Adipose tissue (tissue), 3 donors: ENCODE measurements around the gene RHOC. TPM values are rescaled to one million over a fixed set of nuclear protein-coding genes. Genes with fewer than 3 reads are reported as not detected.
A peak's percentile ranks its signal among the peaks of the same experiment; 100 is the strongest.

Source experiments
- H3K27ac ChIP-seq: one replicate; pipeline ENCODE4 v1.5.1; 2013; ENCODE audit warnings: low read depth, low read length
- WGBS, 3 donors: extraction: QIAGEN DNeasy Blood & Tissue Kit; methylation state at CpG; one replicate each; pipeline ENCODE4 v1.1.7; 2013; 5-methylcytosine and 5-hydroxymethylcytosine counted together
- polyA plus RNA-seq, 3 donors: library from polyadenylated mRNA; stranded (reverse); fragments of 200-250 nt; gene quantifications; one replicate each; pipeline ENCODE4 v1.2.3, GENCODE V29; 2013
- donor health status: healthy with polysubstance abuse.
- donor health status: Bipolar disorder and iron deficiency.
- donor health status: healthy.

RHOC gene
- polyA plus RNA-seq, 3 donors: 91.9 to 321 (median 266) TPM

DNA sequence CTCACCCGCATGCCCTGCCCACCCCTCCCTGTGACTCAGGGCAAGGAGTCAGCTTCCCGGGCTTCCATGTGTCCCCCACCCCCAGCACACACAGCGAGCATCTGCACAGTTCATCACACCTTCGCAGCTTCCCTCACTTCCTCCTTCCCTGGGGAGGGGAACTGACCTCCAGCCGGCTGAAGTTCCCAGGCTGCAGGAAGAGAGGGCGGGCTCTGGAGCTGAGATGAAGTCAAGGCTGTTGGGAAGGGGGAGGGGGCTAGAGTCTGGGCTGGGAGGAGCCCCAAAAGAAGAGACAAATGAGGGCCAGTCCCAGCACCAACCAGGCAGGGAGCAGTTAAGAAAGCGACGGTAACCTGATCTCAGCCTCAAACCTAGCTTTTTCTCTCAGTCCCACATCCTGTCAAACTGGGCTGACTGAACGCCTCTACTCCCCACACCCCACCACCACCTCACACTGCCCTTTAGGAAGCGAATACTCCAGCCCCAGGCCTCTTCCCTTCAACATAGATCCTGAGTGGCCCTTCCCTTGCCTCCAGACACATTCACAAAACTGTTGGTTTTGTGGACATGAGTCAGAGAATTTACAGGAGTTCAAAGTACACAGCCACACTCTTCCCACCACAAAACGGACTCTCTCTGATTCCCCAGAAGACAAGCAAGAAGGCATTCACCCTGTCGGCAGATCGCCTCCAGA, 1.8 kb downstream of the RHOC start:
- 5 to 6% (median 6%) methylated on average over 13 of the region's 13 CpGs for WGBS, 3 donors

DNA sequence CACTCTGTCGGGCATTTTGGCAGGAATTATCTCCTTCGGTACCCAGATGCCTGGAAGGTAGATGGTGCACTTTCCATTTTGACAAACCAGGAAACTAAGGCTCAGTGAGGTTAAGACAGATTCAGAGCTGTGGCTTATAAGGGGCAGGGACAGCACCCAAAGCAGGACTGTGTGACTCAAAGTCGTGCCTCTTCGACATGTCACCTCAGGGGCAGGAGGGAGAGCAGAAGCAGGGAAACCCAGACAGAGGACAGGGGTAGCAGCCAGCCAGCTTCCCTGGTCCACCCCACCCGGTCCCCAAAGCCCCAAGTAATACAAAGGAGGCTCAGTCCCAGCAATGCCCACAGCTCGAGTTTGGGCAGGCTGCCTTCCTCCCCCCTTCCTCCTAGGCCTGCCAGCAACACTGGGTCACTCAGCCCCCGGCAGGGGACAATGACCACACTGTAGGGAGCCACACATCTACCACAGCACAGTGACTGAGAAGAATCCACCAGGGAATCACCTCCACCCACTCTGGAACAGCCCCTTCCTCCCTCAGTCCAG, 2.5 kb downstream of the RHOC start:
- no peak overlapping the region for H3K27ac ChIP-seq
- WGBS, 3 donors: 39 to 44% (median 41%) methylated on average over 7 of the region's 7 CpGs

More for the DNA sequence above, 1.8 kb downstream of the RHOC start:
- H3K27ac ChIP-seq: peak overlapping the region; percentile 77

DNA sequence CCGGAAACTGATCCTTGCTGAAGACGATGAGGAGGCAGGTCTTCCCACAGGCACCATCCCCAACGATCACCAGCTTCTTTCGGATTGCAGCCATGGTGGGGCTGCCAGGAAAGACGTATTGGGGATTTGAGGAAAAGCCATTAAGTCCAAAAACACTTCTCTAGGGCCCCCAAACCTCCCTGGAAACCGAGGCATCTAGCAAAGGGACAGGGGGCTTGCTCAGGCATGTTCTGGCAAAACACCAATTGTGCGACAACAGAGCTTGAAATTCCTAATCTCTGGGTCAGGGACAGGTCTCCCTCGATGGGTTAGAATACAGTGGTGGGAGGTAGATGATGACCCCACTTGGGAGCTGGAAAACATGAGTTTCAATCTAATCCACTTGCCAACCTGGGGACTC, 3.2 kb downstream of the RHOC start:
- 79 to 82% (median 79%) methylated on average over 8 of the region's 8 CpGs for WGBS, 3 donors
- H3K27ac ChIP-seq: no peak overlapping the region

DNA sequence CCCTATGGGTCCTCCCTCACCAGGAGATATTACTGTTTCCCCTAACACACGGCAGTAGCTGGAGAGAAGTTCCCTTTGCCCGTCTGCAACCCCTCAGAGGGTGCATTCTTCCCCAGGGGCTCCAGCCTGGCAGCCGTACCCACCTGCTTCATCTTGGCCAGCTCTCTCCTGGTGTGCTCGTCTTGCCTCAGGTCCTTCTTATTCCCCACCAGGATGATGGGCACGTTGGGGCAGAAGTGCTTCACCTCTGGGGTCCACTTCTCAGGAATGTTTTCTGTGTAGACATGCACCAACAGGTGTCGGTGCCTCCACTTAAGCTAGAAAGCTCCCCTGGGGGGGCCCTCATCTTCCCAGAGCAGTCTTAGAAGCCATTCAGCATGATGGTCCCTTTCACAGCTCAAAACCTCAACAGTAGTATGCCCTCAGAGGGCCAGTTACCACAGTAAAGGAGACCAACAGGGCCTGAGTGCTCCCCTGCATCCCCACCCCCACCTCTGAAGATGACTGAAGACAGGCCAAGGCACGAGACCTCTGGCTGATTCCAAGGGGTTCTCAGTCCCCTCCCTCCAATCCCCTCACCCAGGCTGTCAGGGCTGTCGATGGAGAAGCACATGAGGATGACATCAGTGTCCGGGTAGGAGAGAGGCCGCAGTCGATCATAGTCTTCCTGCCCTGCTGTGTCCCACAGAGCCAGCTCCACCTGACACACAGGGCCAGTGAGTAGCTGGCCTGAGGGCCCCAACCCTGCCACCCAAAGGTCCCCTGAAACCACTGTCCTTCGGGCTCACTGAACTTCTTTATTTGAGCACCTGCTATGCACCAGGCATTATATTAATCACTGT, 4.3 kb downstream of the RHOC start:
- WGBS, 3 donors: 64 to 79% (median 69%) methylated on average over 12 of the region's 12 CpGs

DNA sequence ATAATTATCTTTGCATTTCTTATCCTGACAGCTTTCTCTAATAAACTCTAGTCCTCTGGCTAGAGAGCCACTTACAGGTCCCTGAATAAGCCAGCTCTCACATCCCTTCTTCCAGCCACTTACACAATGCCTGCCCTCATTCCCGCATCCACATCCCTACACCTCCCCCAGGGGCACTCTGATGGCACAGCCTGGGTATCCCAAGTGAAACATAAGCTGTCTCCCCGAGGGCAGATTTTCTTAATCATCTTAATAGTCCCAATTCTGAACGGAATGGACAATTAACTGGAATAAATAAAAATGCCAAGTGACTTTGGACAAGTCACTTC, 4.9 kb downstream of the RHOC start:
- 66 to 76% (median 70%) methylated on average over 3 of the region's 3 CpGs for WGBS, 3 donors
- no peak overlapping the region for H3K27ac ChIP-seq

More for the DNA sequence above, 4.3 kb downstream of the RHOC start:
- H3K27ac ChIP-seq: no peak overlapping the region

DNA sequence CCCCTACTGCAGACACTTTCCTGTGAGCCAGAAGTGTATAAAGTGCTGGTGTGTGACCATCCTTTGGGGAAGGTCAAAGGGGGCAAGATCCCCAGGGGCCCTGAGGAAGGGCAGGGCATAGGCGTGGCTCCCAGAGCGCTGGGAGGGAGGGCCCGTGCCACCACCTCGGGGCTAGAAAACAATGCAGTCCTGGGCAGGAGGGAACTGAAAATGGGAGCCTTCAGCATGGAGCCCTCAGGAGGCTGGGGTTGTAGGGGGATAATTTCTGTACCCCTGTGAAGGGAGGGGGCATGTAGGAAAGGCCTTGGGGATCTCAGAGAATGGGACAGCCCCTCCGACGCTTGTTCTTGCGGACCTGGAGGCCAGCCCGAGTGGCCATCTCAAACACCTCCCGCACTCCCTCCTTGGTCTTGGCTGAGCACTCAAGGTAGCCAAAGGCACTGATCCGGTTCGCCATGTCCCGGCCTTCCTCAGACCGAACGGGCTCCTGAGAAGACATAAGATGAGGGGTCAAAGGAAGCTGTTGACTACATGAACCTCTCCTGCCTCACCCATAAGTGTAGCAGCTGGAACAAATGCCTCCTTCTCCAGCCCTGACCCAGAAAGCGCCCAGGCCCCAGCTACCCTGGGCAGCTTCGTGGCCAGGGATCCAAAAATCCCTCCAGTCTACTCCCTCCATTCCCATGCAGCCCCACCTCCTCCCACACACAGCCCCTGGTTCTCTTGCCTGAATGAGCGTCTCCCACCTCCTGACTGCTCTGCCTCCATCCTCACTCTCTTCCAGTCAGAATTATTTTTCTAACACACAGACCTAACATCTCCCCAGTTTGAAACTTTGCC, 5.5 kb downstream of the RHOC start:
- WGBS, 3 donors: 63 to 82% (median 67%) methylated on average over 17 of the region's 17 CpGs
- no peak overlapping the region for H3K27ac ChIP-seq

DNA sequence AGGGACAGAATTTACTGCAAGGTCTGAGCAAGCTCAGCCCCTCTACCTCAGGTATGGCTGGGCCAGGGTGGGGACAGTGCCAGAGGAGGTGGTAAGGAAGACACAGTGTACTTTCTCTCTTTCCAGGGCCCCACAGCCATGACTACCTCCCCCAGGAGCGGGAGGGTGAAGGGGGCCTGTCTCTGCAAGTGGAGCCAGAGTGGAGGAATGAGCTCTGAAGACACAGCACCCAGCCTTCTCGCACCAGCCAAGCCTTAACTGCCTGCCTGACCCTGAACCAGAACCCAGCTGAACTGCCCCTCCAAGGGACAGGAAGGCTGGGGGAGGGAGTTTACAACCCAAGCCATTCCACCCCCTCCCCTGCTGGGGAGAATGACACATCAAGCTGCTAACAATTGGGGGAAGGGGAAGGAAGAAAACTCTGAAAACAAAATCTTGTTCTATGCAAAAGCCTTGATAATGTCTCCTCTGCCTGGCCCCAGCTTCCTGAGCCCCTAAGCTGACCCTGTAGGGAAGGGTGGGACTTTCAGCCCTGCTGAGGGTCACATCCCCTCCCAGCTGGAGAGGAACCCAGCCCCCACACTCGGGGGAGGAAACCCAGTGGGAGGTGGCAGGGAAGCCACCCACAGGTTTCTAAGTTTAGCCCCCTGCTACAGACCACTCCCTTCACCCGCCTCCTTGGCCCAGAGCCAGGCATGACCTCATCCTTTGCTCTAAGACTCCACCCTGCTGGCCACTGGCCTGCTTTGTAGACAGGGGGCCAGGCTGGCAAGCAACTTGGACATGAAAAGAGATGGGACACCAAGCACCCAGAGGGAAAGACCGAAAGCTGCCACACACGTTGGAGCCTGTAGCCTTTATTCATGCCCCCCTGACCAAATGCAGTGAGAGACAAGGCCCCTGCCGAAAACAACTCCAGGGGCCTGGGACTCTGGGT, 6.4 kb downstream of the RHOC start:
- 18 to 41% (median 25%) methylated on average over 7 of the region's 7 CpGs for WGBS, 3 donors
- H3K27ac ChIP-seq: no peak overlapping the region

DNA sequence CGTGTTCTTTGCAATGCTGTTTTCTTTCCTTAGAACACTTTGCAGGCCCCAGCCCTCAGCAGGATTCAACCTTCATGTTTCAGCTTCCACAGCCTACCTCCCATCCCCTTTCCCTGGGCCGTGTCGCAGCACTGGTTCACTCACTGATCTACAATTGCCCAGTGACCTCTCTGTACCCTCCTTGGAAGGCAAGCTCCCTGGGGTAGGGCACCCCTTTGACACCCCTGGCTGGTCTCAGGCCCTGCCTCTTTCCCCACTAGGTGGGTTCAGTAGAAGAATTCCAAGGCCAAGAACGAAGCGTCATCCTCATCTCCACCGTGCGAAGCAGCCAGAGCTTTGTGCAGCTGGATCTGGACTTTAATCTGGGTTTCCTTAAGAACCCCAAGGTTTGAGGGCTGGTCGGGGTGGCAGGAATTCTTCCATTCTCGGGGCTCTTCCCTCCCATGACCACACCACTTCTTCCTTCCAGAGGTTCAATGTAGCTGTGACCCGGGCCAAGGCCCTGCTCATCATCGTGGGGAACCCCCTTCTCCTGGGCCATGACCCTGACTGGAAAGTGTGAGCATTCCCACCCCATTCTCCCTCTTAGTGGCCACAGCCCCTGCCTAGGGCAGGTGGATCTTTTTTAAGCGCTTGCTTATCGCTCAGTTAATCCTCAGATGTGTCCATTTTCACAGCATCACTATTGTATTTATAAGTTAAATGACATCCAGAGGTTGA, 7.3 kb downstream of the RHOC start:
- whole genome bisulfite sequencing, 3 donors: 74 to 80% (median 75%) methylated on average over 13 of the region's 13 CpGs
- no peak overlapping the region for H3K27ac ChIP-seq

DNA sequence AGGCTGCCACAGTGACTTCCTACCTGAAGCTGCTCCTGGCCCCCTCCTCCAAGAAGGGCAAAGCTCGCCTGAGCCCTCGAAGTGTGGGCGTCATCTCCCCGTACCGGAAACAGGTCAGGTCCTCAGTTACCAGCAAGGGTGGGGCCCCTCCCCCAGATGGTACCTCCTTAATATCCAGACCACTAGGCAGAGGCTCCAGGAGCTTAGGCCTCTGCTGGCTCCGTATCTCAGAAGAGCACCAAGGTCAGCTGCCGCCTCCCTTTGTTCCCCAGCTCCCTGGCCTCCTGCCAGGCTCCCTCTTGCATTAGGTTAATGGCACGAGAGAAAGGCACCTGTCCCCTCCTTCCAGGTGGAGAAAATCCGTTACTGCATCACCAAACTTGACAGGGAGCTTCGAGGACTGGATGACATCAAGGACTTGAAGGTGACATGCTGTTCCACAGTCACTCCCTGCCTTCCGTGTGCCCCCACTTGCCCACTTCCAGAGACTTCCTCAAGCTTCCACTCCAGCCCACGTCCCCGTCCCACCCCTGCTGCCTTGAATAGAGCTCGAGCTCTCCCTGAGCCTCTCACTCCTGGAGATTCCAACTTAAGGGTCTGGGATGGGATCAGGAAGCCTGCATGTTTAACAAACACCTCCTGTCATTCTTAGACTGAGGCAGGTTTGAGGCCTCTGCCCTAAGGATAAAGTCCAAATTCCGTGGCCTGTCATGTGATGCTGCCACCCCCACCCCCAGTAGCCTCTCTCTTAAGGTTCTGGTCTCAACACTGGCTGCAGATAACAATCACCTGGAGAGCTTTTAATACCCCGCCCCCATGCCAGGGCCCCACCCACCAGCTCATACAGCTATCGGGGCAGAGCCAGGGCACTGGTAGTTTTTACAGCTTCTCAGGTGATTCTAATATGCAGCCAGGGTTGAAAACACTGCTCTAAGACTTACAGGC, 8.3 kb downstream of the RHOC start:
- H3K27ac ChIP-seq: no peak overlapping the region
- 48 to 72% (median 60%) methylated on average over 17 of the region's 17 CpGs for WGBS, 3 donors

DNA sequence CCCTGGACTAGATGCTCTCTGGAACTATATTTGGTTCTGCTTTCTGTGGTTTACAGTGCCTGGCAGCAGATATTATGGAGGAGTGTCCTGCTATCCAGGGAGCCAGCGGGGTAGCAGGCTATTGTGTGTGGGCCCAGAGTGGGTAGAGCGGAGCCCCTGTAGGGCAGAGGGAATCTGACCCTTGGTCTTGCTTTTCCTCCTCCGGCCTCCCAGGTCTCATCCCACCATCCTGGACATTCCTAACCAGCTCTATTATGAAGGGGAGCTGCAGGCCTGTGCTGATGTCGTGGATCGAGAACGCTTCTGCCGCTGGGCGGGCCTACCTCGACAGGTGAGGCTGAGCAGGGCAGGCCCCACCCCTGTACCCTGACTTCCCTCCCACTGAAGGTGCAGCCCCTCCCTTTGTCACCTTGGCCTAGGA, 9.1 kb downstream of the RHOC start:
- no peak overlapping the region for H3K27ac ChIP-seq
- WGBS, 3 donors: 94 to 98% (median 95%) methylated on average over 9 of the region's 9 CpGs

DNA sequence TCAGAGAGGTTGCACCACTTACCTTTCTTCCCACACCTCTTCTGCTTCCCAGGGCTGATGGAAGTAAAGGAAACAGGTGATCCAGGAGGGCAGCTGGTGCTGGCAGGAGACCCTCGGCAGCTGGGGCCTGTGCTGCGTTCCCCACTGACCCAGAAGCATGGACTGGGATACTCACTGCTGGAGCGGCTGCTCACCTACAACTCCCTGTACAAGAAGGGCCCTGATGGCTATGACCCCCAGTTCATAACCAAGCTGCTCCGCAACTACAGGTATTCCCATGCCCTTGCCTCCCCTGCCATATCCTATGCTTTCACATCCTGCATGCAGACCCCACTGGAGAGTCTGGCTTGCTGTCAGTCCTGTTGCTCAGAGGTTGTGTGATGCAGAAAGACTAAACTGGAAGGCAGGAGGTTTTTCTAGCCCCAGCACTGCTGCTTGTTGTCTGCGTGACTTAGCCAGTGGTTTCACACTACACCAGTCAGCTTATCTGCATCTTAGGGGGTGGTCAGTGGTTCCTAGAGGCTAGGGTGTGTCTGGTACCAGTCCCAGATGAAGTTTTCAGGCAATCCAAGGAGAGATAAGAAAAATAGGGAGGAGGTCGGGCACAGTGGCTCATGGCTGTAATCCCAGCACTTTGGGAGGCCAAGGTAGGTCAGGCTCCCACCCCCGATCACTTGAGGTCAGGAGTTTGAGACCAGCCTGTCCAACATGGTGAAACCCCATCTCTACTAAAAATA, 10.2 kb downstream of the RHOC start:
- WGBS, 3 donors: 90 to 93% (median 91%) methylated on average over 7 of the region's 7 CpGs
- H3K27ac ChIP-seq: no peak overlapping the region

DNA sequence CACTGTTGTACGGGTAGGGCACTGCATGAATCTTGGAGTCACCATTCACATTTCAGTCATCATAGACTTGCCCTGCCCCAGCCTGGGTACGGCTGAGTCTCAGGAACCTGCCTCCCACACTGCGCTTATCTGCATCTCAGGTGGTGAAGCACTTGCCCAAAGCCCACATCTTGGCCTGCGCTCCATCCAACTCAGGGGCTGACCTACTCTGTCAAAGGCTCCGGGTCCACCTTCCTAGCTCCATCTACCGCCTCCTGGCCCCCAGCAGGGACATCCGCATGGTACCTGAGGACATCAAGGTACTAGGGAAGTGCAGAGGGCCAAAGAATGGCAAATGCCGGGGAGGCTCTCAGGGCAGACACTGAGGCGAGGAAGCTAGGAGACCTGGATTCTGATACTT, 11.7 kb downstream of the RHOC start:
- 92 to 95% (median 94%) methylated on average over 9 of the region's 9 CpGs for WGBS, 3 donors
- no peak overlapping the region for H3K27ac ChIP-seq

DNA sequence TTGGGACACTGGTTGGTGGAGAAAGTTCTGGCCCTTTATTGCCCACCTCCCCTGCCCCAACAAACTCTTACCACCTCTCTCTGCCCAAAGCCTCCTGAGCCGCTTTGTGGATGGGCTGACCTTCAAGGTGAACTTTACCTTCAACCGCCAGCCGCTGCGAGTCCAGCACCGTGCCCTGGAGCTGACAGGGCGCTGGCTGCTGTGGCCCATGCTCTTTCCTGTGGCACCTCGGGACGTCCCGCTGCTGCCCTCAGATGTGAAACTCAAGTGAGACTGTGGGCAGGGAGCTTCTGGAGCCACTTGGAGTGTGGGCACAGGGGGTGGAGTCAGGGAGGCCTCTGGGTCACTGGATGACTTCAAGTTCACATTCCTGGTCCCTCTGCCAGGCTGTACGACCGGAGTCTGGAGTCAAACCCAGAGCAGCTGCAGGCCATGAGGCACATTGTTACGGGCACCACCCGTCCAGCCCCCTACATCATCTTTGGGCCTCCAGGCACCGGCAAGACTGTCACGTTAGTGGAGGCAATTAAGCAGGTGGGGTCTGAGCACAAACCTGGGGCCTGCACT, 12.5 kb downstream of the RHOC start:
- H3K27ac ChIP-seq: no peak overlapping the region
- 91 to 93% (median 91%) methylated on average over 15 of the region's 15 CpGs for WGBS, 3 donors

DNA sequence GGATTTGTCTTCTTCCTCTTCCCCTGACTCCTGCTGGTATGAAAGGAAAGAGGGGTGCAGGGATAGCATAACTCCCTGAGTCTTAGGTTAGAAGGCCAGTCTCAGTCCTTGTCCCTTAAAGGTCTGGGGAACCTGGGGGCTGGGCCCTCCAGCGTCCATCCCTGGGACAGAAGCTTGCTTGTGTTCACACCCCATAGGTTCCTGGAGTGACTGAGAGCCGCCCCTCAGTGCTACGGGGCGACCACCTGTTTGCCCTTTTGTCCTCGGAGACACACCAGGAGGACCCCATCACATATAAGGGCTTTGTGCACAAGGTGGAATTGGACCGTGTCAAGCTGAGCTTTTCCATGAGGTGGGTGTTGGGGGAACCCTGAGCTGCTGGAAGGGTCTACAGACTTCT, 13.1 kb downstream of the RHOC start:
- whole genome bisulfite sequencing, 3 donors: 84 to 97% (median 92%) methylated on average over 6 of the region's 6 CpGs
- H3K27ac ChIP-seq: no peak overlapping the region

DNA sequence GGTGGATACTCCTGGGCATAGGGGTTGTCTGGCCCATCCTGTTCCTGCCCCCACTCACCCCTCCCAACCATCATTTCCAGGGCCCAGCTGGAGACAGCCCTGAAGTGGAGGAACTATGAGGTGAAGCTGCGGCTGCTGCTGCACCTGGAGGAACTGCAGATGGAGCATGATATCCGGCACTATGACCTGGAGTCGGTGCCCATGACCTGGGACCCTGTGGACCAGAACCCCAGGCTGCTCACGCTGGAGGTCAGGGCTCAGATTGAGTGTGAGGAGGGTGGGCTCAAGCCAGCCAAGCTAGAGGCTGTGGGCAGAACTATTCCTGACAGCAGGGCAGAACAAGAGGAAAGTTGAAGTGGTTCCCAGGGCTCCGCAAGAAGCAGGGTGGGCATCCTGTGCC, 14.2 kb downstream of the RHOC start:
- WGBS, 3 donors: 92 to 95% (median 94%) methylated on average over 5 of the region's 5 CpGs
- no peak overlapping the region for H3K27ac ChIP-seq
